Dermis blood vessel endothelial cell (primary cell): ENCODE results near the gene SP2. TPM values are rescaled to one million over a fixed set of nuclear protein-coding genes. Genes with fewer than 3 reads are reported as not detected.
"Not testable (repeated sequence)": the region's sequence is repeated elsewhere in the genome, so short reads cannot be mapped to it uniquely, and the experiment has no call there.

Experiments used
- DNase-seq: peaks from one replicate; pipeline ENCODE4 v3.0.0; 2010
- total RNA-seq: library from RNA; depleted of rRNA; stranded (reverse); fragments of >200 nt; gene quantifications from 2 replicates; pipeline ENCODE4 v1.2.3, GENCODE V29; 2014

SP2 gene
- total RNA-seq, 1 donor from 2014 or later: 1.7 TPM

DNA sequence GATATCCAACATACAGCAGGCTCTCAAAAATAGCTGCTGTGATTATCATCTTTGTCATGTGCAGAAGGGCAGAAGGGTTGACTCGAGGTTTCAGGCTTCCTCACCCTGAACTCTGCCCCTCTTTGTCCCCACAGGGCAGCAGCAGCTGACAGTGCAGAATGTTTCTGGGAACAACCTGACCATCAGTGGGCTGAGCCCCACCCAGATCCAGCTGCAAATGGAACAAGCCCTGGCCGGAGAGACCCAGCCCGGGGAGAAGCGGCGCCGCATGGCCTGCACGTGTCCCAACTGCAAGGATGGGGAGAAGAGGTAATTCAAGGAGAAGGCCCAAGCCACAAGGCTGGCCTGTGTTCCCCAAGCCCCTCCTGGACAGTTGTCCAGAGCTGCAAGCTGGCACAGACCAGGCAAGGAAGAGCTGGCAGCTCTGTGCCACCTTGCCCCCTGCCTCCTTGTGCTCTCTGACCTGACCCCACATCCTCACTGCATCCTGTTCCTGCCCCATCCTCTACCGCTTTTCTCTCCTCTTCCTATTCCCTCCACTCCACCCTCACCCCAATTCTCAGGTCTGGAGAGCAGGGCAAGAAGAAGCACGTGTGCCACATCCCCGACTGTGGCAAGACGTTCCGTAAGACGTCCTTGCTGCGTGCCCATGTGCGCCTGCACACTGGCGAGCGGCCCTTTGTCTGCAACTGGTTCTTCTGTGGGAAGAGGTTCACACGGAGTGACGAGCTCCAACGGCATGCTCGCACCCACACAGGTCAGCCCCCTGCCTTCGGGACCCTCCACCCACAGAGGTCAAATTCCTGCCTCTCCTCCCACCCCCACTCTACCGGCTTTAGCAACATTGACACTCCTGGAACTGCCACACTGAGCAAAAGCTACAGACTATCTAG, 29.0 kb downstream of the SP2 start:
- no peak for DNase-seq

DNA sequence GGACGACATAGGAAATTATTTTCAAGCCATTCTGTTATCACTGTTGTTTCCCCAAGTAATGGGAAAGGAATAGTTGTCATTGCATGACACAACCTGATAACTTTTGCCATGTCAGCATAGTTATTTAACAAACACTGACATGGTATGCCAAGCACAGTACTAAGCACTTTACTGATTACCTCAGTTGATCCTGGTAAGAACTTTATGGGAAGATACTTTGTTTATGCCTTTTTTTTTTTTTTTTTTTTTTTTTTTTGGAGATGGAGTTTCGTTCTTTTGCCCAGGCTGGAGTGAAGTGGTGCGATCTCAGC, 29.6 kb downstream of the SP2 start:
- no peak for DNase-seq

DNA sequence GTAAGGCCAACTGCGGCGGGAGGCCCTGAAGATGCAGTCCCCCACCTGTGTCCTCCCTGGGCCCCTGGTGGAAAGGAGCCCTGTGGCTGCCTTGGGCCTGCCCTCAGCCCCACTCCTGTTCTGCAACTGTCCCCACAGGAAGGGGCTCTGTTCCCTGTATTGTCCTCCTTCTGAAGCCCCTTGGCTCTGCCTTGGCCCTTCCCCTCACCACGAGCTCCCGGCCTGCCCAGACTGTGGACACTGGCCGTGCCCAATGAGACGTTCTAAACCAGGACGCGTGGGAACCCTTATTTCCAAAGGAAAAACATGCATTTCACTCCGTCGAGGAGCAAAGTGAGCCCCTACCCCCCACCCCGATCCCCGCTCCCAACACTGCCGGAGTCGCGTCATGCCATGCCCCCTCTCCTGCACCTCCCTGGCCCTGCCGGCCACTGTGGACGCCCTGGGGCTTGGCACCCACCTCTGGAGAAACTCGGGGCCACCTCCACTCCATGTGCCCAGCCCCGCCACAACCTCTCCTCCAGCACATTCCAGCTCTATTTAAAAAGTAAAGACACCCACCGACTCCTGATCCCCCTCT, 31.9 kb downstream of the SP2 start:
- no peak for DNase-seq

DNA sequence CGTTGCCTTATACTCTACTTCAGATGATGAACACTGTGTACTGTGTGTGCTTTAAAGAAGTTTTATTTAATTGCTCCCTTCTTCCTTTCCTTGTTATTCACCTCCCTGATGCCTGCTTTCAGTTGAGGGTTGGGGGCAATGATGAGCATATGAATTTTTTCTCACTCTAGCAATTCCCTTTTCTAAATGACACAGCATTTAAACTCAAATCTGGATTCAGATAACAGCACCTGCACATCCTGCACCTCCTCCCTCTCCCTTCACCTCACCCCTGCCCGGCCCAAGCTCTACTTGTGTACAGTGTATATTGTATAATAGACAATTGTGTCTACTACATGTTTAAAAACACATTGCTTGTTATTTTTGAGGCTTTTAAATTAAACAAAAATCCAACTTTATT, 32.4 kb downstream of the SP2 start:
- DNase-seq: no peak

DNA sequence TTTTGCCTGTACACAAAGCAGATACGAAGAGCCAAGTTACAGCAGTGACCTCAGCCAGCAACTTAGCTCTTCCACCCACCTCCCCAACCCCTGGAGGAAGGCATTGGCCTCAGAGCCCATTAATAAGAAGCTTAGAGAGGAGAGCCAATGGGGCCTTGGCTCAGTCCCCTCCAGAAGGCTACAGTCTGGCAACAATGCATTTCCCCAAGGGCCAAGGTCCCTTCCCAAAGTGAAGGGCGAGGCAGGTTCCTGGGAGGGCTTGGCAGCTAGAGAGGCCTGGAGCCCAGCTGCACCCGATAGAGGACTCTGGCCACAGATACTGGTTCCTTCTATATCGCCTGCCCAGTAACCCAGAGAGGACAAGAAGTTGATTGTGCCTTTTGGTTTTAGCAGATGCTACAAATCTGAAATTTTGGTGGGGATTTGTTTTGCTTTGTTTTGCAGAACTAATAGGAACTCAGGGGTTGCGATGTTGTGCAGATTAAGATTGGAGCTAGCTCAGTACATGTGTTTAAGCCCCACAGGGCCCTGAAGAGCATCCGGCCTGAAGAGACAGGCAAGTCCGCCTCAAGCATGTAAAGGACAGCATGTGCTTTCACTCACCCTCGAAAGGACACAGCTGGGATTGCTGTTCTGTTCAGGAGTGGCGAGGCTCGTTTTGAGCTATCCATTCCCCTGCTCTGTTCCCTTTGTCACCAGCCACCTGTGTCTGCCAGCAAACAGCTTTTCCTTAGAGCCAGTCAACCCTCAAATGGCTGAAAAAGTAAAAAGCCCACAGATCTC, 33.4 kb downstream of the SP2 start:
- no peak for DNase-seq

DNA sequence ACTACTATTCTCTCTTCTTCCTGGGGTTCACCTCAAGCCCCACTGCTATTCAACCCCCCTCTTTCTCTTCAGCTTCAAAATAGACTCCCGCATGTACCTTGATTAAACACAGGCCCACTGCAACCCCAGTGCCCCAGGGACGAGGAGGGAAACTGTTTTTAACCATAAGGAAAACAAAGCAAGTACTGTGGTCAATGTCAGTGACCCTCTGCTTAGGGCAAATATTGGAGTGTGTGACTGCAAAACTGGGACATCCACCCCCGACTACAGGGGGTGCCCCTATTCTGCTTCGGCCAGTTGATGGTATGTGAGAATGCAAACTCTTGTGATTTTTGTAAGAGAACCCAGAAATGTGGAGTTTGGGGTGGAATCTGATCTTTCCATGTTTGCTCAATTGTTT, 35.8 kb downstream of the SP2 start:
- no peak for DNase-seq

DNA sequence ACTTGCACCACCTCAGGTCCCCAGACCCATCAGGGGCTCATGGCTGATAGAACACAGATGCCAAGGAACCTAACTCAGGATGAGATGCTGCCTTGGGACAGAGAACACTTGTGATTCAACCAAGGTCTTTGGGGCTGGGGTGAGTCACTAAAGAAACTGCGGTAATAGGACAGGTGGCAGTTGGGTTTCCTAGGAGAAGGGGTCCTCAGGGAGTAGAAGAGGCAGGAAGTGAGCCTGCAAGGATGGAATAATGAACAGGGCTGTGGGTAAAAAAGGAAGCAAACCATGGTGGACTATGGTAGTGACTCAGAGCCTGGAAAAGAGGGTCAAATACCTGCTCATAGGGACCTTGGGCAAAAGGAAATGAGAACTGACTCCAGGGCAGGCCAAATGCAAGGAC, 38.8 kb downstream of the SP2 start:
- peak; percentile 12 for DNase-seq

DNA sequence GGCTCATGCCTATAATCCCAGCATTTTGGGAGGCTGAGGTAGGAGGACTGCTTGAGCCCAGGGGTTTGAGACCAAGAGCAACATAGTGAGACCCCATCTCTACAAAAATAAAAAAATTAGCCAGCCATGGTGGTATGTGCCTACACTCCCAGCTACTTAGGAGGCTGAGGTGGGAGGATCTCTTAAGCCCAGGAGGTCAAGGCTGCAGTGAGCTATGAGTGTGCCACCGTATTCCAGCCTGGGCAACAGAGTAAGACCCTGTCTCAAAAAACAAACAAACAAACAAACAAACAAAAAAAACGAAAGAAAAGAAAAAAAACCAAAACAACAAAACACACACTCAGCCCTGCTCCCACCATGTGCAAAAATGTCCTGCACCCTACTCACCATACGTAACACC, 39.4 kb downstream of the SP2 start:
- DNase-seq: not testable (repeated sequence)

DNA sequence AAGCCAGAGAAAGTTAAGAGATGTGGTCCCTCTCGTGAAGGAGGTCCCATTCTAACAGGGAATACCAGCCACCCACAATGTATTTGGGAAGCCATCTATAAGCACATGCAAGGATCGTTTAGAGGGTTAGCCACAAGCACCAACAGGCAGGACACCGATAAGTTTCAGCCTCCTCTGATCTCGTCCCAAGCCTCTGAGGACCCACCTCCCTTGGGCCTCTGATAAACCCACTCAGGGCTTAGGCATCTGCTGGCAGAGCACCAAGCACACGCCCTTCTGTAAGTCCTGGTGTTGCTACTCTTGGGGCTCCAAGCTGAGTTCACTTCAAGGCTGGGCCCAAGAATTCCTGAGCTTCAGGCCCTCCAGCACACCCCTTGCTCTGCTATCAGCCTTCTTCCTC, 39.9 kb downstream of the SP2 start:
- DNase-seq: no peak

DNA sequence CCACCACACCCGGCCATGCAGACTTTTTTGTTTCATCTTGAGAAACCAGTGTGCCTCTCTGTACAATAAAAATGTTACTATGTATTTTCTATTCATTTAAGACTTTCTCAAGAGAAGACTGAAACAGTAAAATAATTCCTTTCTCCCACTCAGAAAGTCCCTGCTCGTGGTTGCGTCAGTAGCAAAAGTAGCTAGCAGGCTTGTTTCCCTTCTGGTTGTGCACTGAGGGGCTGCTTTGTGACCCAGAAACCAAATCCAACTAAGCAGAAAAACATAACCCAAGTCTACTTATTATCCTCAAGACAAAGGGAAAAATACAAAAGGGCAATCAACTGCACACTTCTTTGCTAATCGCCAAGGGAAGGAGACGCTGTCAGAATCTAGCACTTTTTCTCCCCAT, 41.9 kb downstream of the SP2 start:
- no peak for DNase-seq

DNA sequence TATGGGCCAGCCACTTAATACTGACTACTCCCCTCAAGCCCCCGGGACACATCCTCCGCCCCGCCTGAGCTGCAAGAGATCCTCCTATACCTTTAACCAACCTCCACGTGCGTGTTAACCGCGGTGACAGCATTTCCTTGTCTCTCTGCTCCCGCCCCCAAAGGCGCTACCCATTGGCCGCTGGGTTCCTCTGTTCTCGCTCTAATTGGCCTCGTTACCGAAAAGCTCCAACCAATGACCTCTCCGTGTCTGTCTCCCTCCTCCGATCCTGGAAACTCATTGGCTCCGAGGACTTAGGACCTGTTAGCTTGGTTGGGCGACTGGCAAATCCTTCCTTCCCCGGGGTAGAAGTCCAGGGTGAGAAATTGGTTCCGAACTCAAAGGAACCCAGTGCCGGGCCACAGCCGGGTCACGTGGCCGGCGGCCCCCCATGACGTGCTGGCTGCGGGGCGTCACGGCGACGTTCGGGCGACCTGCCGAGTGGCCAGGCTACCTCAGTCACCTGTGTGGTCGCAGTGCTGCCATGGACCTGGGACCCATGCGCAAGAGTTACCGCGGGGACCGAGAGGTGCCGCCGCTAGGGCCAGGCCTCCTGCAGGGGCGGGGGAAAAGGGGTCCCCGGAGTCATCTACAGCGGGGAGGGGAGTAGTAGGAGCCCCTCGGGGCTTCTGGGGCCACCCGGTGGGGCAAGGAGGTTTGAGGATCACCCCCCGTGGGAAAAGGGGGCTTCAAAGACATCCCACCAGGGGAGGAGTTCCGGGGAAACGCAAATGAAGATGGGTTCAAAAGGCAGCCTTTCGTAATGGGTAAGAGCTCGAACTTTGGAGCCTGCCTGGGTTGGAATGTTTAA, 45.4 kb downstream of the SP2 start, which contains the start of gene PNPO:
TSS of gene PNPO (plus strand) at position 326 of the 850 bp plus-strand sequence. CDS start at position 431, 105 bp downstream.
- DNase-seq: peak; percentile 99

DNA sequence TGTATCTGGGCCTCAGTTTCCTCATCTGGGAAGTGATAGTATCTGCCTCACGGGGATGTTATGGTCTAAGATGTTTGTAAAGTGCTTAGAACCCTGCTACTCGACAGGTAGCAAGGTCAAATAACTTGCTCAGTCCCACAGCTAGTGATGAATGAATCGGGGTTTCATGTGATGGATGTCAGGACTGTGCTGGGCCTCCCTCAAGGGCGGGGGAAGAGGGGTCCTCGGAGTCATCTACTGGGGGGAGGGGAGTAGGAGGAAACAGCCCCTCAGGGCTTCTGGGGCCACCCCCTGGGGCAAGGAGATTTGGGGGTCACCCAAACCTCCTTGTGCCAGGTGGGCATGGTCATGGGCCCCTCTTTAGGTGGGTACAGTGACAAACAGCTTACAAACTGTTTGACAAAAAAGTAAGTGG, 46.1 kb downstream of the SP2 start:
- peak; percentile 6 for DNase-seq

DNA sequence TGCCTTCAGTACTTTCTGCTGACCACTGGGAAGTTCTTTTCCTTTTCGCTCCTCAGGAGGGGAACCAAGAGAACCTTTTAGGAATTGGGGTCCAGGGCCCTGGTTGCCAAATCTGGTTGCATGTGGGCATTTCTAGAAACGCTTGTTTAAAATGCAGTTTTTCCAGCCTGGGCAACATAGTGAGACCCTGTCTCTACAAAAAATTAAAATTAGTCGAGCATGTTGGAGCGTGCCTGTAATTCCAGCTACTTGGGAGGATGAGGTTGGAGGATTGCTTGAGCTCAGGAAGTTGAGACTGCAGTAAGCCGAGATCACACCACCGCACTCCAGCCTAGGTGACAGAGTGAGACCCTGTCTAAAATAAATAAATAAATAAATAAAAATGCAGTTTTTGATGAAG, 46.5 kb downstream of the SP2 start:
- DNase-seq: no peak

DNA sequence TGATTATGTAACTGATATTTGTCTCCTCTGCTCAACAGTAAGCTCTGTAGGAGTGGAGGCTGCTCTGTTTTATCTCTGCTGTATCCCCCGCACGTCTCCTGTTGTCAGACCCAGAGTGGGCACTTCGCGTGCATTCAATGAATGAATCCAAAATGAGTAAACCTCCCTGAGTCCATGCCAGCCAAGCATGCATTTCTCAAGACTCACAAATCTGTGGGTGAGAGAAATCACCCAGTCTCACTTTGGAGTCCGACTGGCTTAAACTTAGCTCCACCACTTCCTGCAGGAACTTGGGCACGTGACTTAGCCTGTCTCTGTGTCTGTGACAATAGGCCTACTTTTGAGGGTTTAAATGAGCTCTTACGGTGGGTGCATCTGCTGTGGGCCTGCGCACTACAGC, 49.0 kb downstream of the SP2 start:
- DNase-seq: no peak

DNA sequence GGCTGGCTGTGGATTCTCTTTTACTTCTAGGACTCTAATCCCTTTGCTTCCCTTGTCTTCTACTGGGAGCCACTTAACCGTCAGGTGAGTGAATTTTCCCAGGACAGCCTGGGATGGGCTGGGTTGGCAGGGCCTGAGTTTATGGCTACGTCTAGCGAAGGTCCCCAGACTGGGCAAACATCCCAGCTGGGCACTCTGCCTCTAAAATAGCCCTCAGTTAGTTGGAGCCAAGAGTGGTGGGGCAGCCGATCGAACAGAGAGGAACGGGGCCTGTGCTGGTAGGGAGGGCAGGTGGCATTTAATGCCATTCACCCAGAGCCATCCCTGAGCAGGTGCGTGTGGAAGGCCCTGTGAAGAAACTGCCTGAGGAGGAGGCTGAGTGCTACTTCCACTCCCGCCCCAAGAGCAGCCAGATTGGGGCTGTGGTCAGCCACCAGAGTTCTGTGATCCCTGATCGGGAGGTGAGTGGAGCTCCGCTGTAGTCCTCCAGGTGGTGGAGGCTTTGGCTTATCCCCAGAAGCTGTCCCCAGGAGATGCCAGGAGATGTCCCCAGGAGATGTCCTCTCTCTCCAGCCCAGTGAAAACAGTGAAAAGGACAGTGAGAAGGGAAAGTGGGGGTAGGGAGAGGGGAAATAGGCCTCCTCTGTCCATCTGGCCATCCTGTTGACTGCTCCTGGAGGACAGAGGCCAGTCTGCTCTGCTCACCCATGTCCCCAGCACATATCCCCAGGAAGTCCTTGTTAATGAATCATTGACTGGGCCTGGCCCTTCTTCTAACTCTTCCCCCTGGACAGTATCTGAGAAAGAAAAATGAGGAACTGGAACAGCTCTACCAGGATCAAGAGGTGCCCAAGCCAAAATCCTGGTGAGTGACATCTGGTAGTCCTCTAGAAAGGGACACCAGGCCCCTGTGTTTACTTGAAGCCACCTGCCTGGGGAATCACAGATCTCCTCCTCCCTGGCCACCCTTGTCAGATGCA, 49.8 kb downstream of the SP2 start:
- no peak for DNase-seq

DNA sequence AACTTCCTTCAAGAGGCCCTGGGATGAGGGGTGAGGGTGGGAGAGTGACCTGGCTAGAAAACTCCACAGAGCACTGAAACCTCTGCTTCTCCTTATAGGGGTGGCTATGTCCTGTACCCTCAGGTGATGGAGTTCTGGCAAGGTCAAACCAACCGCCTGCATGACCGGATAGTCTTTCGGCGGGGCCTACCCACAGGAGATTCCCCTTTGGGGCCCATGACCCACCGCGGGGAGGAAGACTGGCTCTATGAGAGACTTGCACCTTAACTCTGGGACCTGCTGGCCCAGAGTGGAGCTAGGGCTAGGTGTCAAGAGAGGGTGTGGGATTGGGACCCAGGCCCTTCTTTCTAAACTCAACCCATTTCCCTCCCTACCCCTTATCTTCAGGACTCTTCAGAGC, 50.5 kb downstream of the SP2 start:
- no peak for DNase-seq

DNA sequence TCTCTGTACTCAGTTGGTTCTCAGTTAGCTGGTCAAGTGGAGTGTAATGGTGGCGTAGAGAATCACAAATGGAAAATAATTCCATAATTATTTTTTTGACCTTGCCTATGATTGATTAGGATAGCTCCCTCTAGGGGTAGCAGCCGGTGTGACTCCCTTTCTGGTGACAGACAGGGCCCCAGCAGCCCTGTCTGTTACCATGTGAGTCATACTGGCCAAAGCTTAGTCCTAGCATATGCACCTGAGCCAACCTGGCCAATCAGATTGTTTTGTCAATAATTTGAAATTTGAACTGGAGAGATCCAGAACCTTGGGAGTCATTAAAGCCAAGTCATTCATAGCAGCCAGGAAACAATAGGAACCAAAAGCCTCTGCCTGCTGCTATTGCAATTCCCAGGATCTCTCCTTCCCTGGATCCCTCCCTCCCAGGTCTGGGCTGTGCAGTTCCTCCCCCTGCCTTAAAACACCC, 50.9 kb downstream of the SP2 start:
- peak; percentile 94 for DNase-seq

DNA sequence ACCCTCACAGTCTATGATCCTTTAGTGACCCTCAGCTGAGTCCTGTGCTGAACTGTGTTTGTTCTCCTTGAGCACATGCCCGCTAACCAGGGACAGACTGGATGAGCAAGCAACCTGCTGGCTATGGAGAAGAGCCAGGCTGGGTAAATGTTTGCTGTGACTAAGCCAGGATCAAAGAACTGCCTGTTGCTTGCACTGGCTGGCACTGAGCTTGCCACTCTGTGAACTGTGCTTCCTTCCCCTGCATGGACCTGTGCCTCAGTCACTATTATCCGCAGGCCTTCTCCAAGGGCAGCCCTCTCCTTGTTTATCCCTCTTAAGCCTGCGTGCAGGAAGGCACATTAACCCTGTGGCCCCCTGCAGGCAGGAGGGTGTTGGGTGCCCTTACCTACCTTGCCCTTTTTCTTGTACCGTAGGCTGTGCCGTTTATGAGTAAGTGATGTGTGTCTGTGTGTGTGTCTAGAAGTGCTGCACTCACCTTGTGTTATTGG, 52.7 kb downstream of the SP2 start:
- peak; percentile 8 for DNase-seq

DNA sequence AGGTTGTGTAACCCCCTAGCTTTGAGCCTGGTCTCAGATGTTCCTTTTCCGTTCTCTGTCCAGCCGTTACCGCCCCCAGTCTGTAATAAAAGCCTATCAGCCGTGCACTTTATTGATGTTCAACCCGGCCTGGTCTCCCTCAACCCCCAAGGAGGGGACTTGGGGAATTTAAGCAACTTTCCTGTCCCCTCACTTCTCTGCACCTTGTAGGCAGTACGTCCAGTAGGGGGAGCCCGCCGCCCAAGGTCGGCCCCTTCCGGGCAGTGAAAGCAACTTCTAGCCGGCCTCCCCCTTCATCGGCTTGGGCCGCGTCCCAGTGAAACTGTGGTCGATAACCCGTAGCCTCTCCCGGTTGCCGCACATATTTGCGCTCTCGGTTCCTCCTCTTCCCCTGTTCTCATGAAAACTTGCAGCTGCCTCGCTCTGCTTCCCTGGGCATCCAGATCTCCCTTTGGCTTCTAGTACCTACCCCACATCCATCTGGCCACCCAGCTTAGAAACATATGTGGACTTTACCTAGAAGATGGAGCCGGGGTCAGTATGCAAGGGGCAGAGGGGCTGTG, 53.2 kb downstream of the SP2 start:
- peak; percentile 84 for DNase-seq

DNA sequence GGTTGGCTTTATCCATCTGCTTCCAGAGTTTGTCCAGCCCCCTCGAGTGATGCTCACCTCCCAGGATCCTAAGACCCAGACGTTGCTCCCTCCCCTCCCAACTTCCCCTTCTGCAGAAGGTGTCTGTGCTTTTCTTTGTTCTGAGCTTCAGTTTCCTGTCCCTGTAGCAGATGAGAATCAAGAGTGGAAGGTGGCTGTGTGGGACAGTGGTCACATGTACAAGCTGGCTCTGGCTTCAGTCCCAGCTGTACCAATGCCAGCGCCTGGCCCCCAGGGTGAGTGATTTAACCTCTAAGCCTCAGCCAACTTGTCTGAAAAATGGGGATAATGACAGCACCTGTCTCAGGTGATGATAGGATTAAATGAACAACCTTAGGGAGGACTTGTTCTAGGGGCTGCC, 53.9 kb downstream of the SP2 start:
- no peak for DNase-seq

DNA sequence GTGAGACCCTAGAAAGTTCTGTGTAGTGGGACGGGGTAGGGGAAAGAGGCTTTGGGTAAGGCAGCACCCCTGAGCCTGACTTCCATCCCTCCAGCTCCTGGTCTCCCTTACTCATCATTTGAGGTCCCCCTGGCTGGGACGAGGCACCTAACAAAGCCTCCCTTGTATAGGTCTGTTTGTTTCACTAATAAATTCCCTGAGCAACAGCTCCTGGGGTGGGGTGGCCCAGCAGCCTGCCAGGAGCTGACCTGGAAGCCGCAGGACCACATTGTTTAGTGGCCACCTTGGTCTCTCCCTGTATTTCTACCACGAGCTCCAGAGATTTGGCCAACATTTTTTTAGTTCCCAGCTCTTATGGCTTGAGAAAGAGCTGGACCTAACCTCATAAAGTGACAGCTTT, 54.4 kb downstream of the SP2 start:
- no peak for DNase-seq
